Activated naive CD4-positive, alpha-beta T cell treated with anti-CD3 and anti-CD28 coated beads, Interleukin-2, amount 50 U/mL, for 72 hours (primary cell): ENCODE measurements around the gene DNAL1. TPM values are rescaled to one million over a fixed set of nuclear protein-coding genes. Genes with fewer than 3 reads are reported as not detected.
A peak's percentile ranks its signal among the peaks of the same experiment; 100 is the strongest.

Experiments
- ATAC-seq, 2 donors: fragments of 150-1000 bp; cut with Tn5 transposase; 2 replicates each; pipeline ENCODE4 v1.10.0; 2021; ENCODE audit warnings: mild to moderate bottlenecking in 2 of 2, moderate library complexity in 2 of 2
- DNase-seq, 2 donors: peaks; one replicate each; pipeline ENCODE4 v3.0.0; 2021 to 2022; ENCODE audit warnings: low spot score in 2 of 2
- H3K27ac Mint-ChIP-seq, 2 donors: one replicate each; pipeline ENCODE4 v1.8.0; 2022; ENCODE audit warnings: mild to moderate bottlenecking in 2 of 2, mixed read lengths in 2 of 2
- H3K36me3 Mint-ChIP-seq, 2 donors: one replicate each; pipeline ENCODE4 v1.8.0; 2022; ENCODE audit warnings: mixed read lengths in 2 of 2
- H3K9me3 Mint-ChIP-seq, 2 donors: one replicate each; pipeline ENCODE4 v1.8.0; 2022; ENCODE audit warnings: mixed read lengths in 2 of 2
- total RNA-seq, 2 donors: library from RNA; stranded (reverse); gene quantifications; one replicate each; pipeline ENCODE4 v1.2.3, GENCODE V29; 2022

The DNAL1 gene
- total RNA-seq, 2 donors from 2014 or later: 4.0 to 4.7 TPM

DNA sequence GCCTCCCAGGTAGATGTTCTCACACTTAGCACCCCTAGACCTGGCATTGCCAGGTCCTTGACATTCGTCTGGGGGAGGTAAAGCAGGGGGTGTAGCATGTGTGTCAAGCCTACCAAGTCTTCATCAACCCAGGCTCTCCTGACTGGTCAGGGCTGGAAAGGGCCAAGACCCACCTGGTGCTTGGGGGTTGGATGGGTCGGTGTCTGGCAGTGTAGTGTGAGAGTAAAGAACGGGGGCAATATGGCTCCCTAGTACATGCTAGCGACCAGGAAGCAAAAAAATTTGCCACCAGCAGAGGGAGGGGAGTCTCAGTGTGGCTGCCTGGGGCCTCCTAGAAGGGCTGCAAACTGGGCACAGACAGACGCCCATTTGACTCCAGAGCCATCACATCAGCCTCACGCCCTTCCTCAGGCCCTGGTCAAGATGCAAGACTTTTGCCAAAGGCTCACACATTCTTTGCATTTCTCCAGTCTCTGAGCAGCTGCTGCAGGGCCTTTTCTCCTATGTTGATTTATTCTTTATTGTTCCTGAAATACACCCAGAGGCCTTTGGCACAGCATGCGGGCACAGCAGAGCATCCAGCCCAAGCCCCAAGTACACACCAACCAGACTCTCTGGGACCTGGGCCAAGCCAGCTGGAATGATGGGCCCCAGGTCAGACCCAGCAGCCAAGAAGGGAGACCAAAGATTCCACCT is 107.7 kb downstream of the DNAL1 start:
- no peak for ATAC-seq
- peak in 1 of 2 donors; percentile 53 for DNase-seq
- Mint-ChIP-seq H3K27ac (peak overlapping the region; percentile 92 to 99), H3K36me3 (peaks cover 19 to 41% of the 10 kb centered on the region in 2 donors), H3K9me3 (no peaks in the 10 kb centered on the region)

Other genes starting within 250 kb of the DNAL1 start
- gene NUMB, start 186.4 kb upstream of the DNAL1 start, total RNA-seq: 10 to 100 TPM; 34.8 to 41.4 TPM
- 10 to 100 TPM in 1 of 2 donors, 1 to 10 TPM in 1; 7.9 to 10.7 TPM for gene RIOX1, start 154.1 kb upstream of the DNAL1 start, total RNA-seq
- gene ACOT1, start 107.8 kb upstream of the DNAL1 start, total RNA-seq: 1 to 10 TPM in 1 of 2 donors, under 1 TPM in 1; 0.96 to 1.3 TPM
- gene HEATR4, start 86.0 kb upstream of the DNAL1 start, total RNA-seq: not detected
- 1 to 10 TPM; 5.3 to 7.9 TPM for gene ACOT2, start 75.8 kb upstream of the DNAL1 start, total RNA-seq
- gene ACOT4, start 53.1 kb upstream of the DNAL1 start, total RNA-seq: 1 to 10 TPM; 1.4 to 3.1 TPM
- not detected for gene ACOT6, start 32.5 kb upstream of the DNAL1 start, total RNA-seq
- gene PNMA1, start 69.4 kb downstream of the DNAL1 start, total RNA-seq: 10 to 100 TPM; 26.7 to 29.2 TPM
- gene PTGR2, start 206.8 kb downstream of the DNAL1 start, total RNA-seq: 1 to 10 TPM; 6.4 to 9.6 TPM
- 10 to 100 TPM; 52.9 to 98.7 TPM for gene ZNF410, start 241.9 kb downstream of the DNAL1 start, total RNA-seq